ENCODE measurements around the gene AP3M1.
"Not testable (repeated sequence)": the region's sequence is repeated elsewhere in the genome, so short reads cannot be mapped to it uniquely, and the experiment has no call there.

AP3M1 gene, protein sequence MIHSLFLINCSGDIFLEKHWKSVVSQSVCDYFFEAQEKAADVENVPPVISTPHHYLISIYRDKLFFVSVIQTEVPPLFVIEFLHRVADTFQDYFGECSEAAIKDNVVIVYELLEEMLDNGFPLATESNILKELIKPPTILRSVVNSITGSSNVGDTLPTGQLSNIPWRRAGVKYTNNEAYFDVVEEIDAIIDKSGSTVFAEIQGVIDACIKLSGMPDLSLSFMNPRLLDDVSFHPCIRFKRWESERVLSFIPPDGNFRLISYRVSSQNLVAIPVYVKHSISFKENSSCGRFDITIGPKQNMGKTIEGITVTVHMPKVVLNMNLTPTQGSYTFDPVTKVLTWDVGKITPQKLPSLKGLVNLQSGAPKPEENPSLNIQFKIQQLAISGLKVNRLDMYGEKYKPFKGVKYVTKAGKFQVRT

DNA sequence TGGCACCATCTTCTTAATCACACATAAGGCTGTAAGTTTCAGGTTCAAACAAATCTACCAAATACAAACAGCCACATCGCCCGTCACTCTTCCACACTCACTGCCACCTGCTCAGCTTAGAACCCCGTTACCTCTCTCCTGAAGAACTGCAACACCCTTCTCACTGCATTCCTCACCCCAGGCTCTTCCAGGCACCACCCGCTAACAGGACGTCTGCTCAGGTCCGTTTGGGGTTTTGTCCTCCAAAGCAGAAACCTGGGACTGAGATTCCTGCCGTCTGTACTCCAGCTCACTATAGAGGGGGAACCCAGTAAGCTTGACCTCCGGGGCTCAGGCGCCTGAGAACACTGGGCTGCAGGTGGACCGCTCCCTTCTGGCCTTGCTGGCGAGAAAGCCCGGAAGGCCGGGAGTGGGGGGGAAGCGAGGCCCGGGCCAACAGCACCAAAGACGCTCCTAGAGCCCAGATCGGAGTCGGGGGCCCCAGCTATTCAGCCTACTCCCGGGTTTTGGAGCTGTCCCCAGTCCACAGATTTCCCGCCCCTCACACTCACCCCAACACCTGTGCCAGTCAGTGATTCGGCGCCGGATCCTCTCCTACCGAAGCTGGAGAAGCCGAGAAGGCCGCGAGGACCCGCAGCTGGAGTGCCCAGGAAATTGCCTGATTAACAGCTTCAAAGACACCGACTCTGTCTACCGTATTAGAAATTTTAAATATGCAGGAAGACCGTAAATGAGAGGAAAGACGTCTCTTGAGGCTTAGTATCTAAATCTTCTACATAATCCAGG is at the start of gene AP3M1:
Gene AP3M1, minus strand, starts transcription at position 625 of the 786 bp plus-strand sequence. CDS start 12,449 bp downstream, outside the sequence.
- no peak for DNase-seq (ENCODE audit: low spot score)

DNA sequence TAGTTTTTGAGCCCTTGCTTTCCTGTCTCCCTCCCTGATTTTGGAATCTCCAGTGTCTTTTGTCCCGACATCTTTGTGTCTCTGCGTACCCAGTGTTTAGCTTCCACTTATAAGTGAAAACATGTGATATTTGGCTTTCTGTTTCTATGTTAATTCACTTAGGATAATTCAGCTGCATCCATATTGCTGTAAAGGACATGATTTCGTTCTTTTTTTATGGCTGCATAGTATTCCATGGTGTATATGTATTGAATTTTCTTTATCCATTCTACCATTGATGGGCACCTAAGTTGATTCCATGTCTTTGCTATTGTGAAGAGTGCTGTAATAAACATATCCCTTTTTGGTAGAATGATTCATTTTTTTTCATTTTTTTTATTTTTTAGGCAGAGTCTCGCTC is 48.7 kb upstream of the AP3M1 start:
- no peak for DNase-seq (ENCODE audit: low spot score)

DNA sequence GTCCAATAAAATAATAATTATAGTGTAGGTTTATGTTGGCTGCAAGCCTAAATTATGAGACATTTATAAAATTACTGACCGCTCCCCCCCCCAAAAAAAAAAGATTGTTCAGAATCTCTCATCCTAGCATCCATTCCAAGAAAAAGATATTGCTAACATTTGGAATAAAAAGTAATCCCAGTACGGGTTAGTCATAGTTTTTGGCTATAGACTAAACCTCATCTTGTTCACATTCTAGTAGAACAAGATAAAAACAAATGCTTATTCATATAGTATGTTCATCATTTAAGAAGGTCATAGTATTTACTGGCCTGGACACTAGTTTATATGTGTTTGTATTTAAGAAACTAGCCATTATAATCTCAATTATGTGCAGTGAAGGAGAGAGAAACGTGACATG is 44.4 kb upstream of the AP3M1 start:
- no peak for DNase-seq (ENCODE audit: low spot score)

DNA sequence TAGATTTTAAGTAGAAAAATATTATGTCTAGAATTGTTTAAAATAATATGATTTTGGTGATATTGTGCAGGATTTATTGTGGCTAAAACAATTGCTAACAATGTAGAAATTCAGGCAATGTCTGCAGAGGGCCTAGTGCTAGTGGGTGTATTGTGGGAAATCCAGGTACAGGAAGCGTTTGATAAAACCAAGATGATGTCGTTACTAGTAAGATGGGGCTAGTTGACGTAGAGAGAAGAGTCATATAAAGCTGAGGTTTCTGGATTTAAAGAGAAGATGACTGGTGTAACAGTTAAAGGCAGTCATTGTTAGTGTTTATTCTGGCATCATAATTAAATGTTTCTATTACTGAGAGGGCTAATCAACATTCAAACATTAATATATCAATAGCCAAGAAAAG is 43.9 kb upstream of the AP3M1 start:
- no peak for DNase-seq (ENCODE audit: low spot score)

DNA sequence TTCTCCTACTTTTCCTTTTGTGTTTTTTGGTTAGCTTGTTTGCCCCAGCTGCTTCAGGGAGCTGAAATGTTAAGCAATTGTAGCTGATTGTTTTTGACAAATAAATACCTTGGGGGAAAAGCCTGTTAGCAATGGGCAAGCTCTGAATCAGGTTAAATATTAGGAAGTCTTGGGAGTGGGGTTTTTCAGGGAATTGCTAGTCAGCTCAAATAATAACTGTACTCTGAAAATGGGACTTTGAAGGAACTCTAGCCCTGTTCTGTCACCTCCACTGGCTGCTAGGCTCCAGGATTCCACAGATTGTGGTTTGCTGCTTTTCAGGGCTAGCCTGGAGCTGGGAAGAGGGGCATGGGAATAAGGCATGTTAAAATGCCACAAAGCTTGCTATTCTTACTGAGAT is 39.9 kb upstream of the AP3M1 start:
- DNase-seq (ENCODE audit: low spot score): no peak

DNA sequence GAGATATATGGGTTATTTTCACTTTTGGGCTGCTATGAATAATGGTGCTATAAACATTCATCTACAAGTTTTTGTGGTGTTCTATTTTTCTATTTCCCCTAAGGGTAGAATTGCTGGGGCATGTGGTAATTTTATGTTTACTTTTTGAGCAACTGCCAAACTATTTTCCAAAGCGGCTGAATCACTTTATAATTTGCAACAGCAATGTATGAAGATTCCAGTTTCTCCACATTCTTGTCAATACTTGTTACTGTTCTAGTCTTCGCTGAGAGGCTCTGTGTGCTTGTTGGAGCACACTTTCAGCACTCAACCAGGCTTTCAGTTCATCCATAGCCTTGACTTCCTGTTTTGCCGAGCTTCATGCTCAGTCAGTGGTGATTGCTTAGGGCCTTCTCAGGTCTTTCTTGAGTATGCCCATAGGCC is 39.4 kb upstream of the AP3M1 start:
- no peak for DNase-seq (ENCODE audit: low spot score)

DNA sequence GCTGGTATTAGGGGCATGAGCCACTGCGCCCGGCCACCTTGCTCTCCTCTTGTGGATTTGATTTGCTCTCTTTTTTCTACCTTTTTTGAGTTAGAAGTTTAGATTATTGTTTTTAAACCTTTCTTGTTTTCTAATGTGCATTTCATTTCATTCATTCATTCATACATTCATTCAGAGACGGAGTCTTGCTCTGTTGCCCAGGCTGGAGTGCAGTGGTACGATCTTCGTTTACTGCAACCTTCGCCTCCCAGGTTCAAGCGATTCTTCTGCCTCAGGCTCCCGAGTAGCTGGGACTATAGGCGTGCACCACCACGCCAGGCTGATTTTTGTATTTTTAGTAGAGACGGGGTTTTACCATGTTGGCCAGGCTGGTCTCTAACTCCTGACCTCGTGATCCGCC is 38.0 kb upstream of the AP3M1 start:
- not testable (repeated sequence) for DNase-seq (ENCODE audit: low spot score)

DNA sequence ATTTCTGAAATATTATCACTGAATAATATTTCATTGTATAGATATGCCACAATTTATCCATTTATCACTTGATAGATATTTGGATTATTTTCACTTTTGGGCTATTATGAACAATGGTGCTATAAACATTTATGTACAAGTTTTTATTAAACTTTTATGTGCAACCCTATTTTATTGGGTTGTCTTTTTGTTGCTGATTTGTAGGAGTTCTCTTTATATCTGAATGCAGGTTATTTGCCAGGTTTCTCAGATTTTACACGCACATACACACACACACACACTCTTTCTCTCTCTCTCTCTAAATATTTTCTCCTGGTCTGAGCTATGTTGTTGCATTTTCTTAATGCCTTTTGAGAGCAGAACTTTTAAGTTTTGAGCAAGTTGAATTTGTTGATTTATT is 36.6 kb upstream of the AP3M1 start:
- no peak for DNase-seq (ENCODE audit: low spot score)

DNA sequence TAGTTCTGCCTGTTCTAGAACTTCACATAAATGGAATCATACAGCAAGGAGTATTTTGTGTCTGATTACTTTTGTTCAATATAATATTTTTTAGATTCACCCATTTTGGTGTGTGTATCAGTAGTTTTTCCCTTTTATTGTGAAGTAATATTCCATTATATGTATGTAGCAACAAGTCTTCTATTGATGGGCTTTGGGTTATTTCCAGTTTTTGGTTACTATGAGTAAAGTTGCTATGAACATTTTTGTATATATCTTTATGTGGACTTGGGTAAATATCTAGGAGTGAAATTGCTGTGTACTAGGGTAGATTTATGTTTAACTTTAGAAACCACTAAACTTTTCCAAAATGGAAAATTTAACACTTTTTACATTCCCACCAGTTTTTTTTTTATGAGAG is 36.0 kb upstream of the AP3M1 start:
- no peak for DNase-seq (ENCODE audit: low spot score)

DNA sequence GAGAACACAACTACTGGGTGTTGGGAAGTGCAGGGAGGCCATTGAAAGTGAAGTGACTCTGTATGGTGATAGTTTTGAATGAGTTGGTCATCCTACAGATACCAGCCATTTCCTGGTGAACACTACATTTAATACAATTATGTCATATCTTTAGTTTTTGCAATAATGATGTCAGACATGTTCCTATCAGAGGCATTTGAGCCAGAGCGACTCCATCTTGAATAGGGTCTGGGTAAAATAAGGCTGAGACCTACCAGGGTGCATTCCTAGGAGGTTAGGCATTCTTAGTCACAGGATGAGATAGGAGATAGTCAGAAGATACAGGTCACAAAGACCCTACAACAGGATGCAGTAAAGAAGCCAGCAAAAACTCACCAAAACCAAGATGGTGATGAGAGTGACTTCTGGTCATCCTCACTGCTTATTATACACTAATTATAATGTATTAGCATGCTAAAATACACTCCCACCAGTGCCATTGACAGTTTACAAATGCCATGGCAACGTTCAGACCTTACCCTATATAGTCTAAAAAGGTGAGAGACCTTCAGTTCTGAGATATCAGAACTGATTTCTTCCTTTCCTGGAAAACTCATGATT is 28.6 kb upstream of the AP3M1 start:
- no peak for DNase-seq (ENCODE audit: low spot score)

DNA sequence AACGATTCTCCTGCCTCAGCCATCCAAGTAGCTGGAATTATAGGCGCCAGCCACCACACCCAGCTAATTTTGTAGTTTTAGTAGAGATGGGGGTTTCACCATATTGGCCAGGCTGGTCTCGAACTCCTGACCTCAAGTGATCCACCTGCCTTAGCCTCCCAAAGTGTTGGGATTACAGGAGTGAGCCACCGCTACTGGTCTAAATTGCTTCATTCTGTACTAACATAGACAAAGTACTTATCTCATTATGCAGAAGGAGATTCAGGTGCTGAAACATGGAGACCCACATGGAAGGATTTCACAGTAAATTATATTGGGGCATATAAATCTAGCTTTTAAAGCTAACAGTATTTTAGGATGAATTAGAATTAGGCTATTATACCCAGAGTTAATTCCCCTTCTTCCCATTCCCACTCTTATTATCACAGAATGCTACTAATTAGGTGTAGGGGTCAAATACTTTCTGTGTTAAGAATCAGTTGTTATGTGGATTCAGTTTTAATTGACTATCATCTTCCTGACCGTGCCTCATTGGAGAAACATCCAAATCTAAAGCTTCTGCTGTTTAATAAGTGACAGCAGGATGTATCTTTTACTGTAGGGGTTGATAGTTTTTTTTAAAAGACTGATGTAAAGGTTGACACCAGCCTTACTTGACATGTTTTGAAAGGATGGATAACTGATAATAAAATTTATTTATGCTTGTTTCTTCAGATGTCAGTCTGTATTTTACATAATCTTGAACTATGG is 27.6 kb upstream of the AP3M1 start:
- DNase-seq (ENCODE audit: low spot score): no peak

DNA sequence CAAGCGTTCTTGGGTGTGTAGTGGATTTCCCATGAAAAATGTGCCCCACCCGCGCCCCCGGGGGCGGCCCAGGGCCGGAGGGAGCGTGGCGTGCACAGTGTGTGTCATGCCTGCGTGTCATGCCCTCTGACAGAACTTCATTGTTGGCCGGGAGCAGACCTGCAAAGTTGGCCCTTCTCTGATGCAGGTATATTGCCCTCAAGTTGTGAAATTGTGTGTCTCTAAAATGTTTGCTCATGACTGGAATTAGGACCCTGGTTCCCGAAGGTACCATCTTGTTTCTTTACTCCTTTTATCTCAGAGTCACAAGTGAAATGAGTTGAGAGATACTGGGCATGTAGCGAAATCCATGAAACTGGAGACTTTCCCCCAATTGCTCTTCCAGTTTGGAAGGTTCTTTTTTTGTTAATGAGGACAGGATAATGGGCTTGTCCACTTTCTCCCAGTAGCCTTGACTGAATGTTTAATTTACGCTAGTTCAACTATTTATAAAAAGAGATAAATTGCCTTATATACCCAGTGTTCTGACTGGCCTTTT is 26.6 kb upstream of the AP3M1 start:
- DNase-seq (ENCODE audit: low spot score): peak; percentile 38

DNA sequence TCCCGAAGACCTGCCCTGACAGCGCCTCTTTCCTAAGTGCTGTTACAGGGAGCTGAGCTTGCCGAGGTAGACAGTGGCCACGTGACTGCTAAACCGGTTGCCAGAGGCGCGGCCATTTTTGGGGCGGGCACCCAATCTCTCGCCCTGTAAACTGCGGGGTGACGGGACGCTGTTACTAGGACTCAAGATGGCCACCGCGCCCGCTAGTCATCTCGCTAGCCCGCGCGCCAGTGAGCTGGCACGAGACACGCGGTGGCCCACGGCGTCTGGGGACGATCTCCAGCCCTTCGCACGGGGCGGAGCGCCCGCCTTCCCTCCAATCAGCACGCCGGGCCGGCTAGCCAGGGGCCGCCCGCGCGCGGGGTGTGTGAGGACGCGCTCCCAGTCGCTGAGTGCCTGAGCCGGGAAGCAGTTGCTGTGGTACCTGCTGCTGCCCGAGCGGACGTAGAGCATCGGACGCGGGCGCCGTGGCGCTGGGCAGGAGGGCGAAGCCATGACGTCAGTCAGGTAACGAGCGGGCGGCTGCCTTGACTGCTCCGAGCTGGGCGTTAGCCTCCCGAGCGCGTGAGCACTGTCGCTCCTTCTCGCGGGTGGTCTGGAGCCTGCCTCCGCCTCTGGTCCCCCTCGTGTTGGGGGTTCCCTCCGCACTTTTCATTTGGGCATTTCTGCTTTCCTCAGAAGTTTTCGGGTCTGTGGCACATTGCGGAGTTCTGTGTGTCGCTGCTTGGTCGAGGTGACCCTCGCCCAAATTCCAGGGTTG is 25.9 kb upstream of the AP3M1 start:
- DNase-seq (ENCODE audit: low spot score): peak; percentile 96

DNA sequence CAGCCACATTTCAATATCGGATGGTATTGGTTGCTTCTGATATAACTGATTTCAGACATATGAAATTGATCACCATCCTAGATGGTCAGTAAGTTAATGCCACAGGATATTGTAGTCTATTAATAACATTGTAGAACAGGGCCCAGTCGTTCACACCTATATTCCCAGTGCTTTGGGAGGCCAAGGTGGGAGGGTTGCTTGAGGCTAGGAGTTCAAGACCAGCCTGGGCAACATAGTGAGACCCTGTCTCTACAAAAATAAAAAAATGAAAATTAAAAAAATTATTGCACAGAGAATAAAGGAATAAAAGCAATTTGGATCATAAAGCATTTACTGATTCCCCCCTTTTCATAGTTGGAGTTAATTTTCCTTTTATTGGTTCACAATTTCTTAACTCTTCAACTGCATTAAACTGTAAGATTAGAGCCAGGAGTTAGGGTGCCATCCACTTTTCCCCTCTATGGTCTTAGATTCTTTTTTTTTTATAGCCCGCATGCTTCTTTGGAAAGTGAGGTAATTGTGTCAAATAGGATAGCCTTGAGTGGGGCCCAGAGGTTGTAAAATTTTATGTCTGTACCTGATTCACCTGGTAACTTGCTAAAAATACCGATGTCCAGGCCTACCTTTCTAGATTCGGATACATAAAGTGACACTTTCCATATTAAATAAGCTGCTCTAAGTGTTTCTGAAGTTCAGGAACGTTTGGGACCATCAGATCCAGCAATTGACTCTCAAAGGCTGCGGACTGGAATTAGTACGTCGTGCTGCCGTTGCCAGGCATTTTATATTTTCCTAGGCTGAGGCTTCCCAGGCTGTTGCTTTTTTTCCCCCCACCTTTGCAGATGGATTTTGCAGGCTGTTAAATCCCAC is 25.1 kb upstream of the AP3M1 start:
- no peak for DNase-seq (ENCODE audit: low spot score)

DNA sequence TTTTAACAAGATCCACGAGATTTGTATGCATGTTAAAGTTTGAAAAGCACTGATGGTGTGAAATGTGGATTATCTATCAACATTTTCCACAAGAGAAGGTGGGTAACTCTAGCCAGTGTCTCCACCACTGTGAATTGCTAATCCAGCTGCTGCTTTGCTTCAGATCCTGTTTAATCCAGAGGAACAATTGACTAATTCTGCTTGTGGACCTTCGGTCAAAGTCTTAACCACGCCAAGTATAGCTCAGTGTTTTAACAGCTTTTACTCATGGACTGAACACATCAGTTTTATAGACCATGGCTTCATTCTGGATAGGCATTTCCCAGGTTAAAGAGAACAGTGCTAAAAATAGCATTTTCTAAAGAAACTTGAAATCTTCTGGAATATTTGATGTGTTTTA is 23.9 kb upstream of the AP3M1 start:
- no peak for DNase-seq (ENCODE audit: low spot score)

DNA sequence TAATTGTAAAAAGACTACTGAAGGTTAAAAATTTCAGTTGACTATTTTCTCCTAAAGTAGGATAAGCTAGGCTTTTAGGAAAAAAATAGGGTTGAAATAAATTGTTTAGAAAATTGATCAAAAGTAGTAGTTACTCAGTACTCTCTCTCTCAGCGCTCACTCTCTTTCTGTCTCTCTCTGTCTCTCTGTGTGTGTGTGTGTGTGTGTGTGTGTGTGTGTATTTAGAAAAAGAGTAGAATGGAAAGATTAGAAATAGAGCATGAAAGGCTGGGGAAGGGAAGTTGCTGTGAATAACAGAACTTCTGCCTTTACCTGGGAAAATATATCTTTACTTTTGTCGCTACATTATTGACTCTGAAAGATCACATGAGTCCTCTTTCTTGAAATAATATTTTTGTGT is 21.0 kb upstream of the AP3M1 start:
- no peak for DNase-seq (ENCODE audit: low spot score)

DNA sequence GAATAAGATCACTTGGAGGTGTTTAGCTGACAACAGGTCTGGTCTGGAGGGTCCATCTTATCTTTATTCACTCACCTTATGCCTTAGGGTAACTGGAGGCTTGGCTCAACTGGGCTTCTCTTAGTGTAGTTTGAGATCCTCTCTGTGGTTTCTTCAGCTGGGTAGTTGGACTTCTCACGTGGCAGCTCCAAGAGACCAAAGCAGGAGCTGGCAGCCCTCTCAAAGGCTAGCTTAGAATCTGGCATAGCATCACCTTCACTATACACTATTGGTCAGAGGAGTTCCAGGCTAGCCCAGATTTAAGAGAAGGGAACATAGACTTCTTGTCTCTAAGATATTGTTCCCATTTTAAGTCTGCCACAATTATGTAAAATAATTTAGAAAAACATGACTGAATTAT is 16.8 kb upstream of the AP3M1 start:
- no peak for DNase-seq (ENCODE audit: low spot score)

DNA sequence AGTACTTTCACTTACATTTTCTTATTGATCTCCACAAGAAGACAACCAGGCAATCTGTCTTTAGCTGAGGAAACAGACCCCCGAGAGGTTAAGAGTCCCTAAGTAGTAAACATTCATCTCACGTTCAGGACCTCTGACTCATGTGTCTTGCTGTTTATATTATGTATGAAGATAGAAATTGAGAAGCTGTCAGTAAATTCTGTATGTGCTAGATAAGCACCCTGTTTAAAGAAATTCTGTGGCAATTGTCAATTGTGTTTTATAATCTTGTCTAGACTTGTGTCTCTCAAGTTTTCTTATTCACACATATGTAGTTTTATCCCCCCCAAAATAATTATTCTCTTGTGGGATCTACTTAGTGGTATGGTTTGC is 14.9 kb upstream of the AP3M1 start:
- no peak for DNase-seq (ENCODE audit: low spot score)

DNA sequence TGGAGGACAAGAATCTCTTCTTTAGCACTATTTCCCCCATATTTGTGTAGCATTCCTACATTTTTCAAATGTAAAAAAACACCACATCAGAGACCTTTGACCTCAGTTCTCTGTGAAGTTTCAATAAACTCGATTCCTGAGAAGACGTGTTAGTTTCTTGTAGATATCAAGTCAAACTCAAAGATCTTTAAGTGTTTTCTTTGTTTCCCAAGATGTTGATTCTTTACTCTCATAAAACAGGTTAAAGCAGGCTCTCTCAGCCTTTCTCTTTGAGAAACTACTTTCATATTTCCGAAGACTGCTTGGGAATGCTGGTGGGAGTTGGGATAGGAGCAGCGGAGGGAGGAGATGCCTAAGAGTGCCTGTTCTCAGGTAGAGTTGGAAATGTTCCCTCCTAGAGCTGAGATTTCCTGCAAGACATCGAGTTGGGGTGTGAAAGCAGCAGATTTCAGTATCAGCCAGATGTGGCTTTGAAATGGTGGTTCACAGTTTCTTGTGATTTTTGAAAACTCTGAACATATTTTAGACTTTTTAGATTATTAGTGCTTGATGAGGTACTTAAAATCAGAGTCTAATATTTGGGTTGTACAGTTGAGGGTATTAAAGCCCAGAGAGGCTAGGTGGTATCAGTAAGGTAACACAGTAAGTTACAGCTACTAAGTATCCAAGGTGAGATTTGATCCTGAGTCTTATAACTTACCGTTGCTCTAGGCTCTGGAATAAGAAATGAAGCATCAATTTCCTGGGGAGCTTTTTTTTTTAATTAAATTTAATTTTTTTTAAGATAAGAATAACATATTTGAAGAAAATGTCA is 14.3 kb upstream of the AP3M1 start:
- DNase-seq (ENCODE audit: low spot score): no peak

Data from hematopoietic multipotent progenitor cell treated with erythropoietin and hydrocortisone succinate and interleukin-3 and kit ligand, for 15 days (in vitro differentiated cells).